ENCODE data around the gene P3H2. TPM values are rescaled to one million over a fixed set of nuclear protein-coding genes. Genes with fewer than 3 reads are reported as not detected.

Gene P3H2
- total RNA-seq, 1 experiment from 2014 or later = 0.76 TPM

- BruUV-seq (replicated peaks) = no TSS peak
- no peak for ATAC-seq
Measured at GRCh38 chr3:189962466-189962865, 158.2 kb downstream of the P3H2 start.

GRCh38 chr3:189961522-189962161 lies 159.1 kb downstream of the P3H2 start:
- TF ChIP-seq SP1 (IDR thresholded peaks at IDR 0.05; ENCODE audit: low read depth) (peak; percentile 82), CTCF (IDR thresholded peaks at IDR 0.05 in 2 of 3, conservative IDR thresholded peaks at IDR 0.05 in 1 of 3; ENCODE audit: borderline replicate concordance in 1 of 3, insufficient read depth in 1 of 3, low read depth in 2 of 3, low read length in 2 of 3) (peak; percentile 80 to 89 (median 86); a peak in 5 of 6 replicates), YY1 (IDR thresholded peaks at IDR 0.05; ENCODE audit: extremely low read depth, insufficient replicate concordance, low read depth, low read length) (peak; percentile 44), EGR1 (IDR thresholded peaks at IDR 0.05; ENCODE audit: low read depth) (no peak), ATF3 (IDR thresholded peaks at IDR 0.05) (no peak), POLR2AphosphoS5 (IDR thresholded peaks at IDR 0.05; ENCODE audit: low read depth, low read length) (no peak), MAX (IDR thresholded peaks at IDR 0.05) (peak; percentile 77), EZH2phosphoT487 (IDR thresholded peaks at IDR 0.05; ENCODE audit: borderline replicate concordance) (no peak), CBX3 (IDR thresholded peaks at IDR 0.05; ENCODE audit: low read depth) (no peak), RAD21 (IDR thresholded peaks at IDR 0.05; ENCODE audit: low read depth) (peak; percentile 91)
- H3K9me3 ChIP-seq (ENCODE audit: control insufficient read depth in 1 of 2, insufficient read depth in 1 of 2, low read depth in 1 of 2, low read length in 2 of 2) = no peaks in the 10 kb centered on the region
- H3K27ac ChIP-seq (ENCODE audit: low read depth, low read length) = no peak overlapping the region
- intact Hi-C loops (cut with micrococcal nuclease) = loop anchor here (1.0 to 2.0 kb wide), 6 partner anchors 55 to 1089 kb away; partner anchors contain the start of gene CLDN1
- H3K36me3 ChIP-seq (ENCODE audit: control insufficient read depth in 1 of 2, insufficient read depth in 2 of 2, low read length in 2 of 2) = no peaks in the 10 kb centered on the region
- CTCF ChIA-PET = interaction anchor here (0.6 to 3.5 kb wide), 27 partner anchors 13 to 1089 kb away, joined by 3 to 28 read pairs (median 4); partner anchors contain the start of gene CLDN1
- H2AFZ ChIP-seq (ENCODE audit: low read depth, low read length, poor library complexity, severe bottlenecking) = peak overlapping the region; percentile 71
- H3K4me2 ChIP-seq (ENCODE audit: low read length) = peak overlapping the region; percentile 56
- ATAC-seq = peak; percentile 66
- H3K4me1 ChIP-seq (ENCODE audit: control insufficient read depth in 1 of 2, insufficient read depth in 2 of 2, low read length in 2 of 2) = peaks cover 3 to 7% of the 10 kb centered on the region in 2 experiments; a peak in 2 of 4 replicates
- BruUV-seq (replicated peaks) = no TSS peak
- H3K9ac ChIP-seq (ENCODE audit: low read length) = peak overlapping the region; percentile 15; the same call in 1 of the 2 replicates
- no peaks in the 10 kb centered on the region for H3K9me2 ChIP-seq (ENCODE audit: insufficient read depth)
- POLR2A ChIA-PET = no interaction called here
- no peak overlapping the region for H3K4me3 ChIP-seq (replicated peaks in 1 of 2; ENCODE audit: low read depth in 1 of 2, low read length in 2 of 2)
- H3K79me2 ChIP-seq (ENCODE audit: insufficient read depth, low read length) = no peaks in the 10 kb centered on the region
- no peaks in the 10 kb centered on the region for H4K20me1 ChIP-seq (ENCODE audit: insufficient read depth)
- H3K27me3 ChIP-seq (ENCODE audit: insufficient read depth, low read length) = no peaks in the 10 kb centered on the region
- RAD21 ChIA-PET (ENCODE audit: low non-redundant PET in 1 of 2, low total read pairs in 2 of 2, uncharacterized antibody in 2 of 2, unreplicated experiment in 2 of 2) = interaction anchor here (0.6 to 1.2 kb wide), 5 partner anchors 423 to 842 kb away, joined by 3 to 5 read pairs (median 3); no protein-coding TSS in a partner anchor
- DNase-seq (ENCODE audit: low read depth, low spot score) = peak; percentile 75

More at GRCh38 chr3:189962466-189962865, 158.2 kb downstream of the P3H2 start:
- Histone ChIP-seq H2AFZ (ENCODE audit: low read depth, low read length, poor library complexity, severe bottlenecking) (no peak overlapping the region), H3K4me1 (ENCODE audit: control insufficient read depth in 1 of 2, insufficient read depth in 2 of 2, low read length in 2 of 2) (peaks cover 3 to 7% of the 10 kb centered on the region in 2 experiments; a peak in 2 of 4 replicates), H3K4me2 (ENCODE audit: low read length) (no peak overlapping the region), H3K36me3 (ENCODE audit: control insufficient read depth in 1 of 2, insufficient read depth in 2 of 2, low read length in 2 of 2) (no peaks in the 10 kb centered on the region), H3K9ac (ENCODE audit: low read length) (no peak overlapping the region), H3K79me2 (ENCODE audit: insufficient read depth, low read length) (no peaks in the 10 kb centered on the region), H3K9me3 (ENCODE audit: control insufficient read depth in 1 of 2, insufficient read depth in 1 of 2, low read depth in 1 of 2, low read length in 2 of 2) (no peaks in the 10 kb centered on the region), H3K4me3 (replicated peaks in 1 of 2; ENCODE audit: low read depth in 1 of 2, low read length in 2 of 2) (no peak overlapping the region), H3K27ac (ENCODE audit: low read depth, low read length) (no peak overlapping the region), H4K20me1 (ENCODE audit: insufficient read depth) (no peaks in the 10 kb centered on the region), H3K27me3 (ENCODE audit: insufficient read depth, low read length) (no peaks in the 10 kb centered on the region), H3K9me2 (ENCODE audit: insufficient read depth) (no peaks in the 10 kb centered on the region)
- intact Hi-C loops (cut with micrococcal nuclease) = no loop called here
- no peak for DNase-seq (ENCODE audit: low read depth, low spot score)
- CTCF ChIA-PET = interaction anchor here (1.8 to 3.5 kb wide), 6 partner anchors 262 to 734 kb away, joined by 5 to 28 read pairs (median 12); partner anchors contain the start of gene CLDN1
- RAD21 ChIA-PET (ENCODE audit: low non-redundant PET in 1 of 2, low total read pairs in 2 of 2, uncharacterized antibody in 2 of 2, unreplicated experiment in 2 of 2) = no interaction called here
- POLR2A ChIA-PET = no interaction called here
- no peak for TF ChIP-seq TCF7L2 (IDR thresholded peaks at IDR 0.05; ENCODE audit: borderline replicate concordance, extremely low read depth, insufficient read depth, insufficient read length)
- TF ChIP-seq ZNF274 (IDR thresholded peaks at IDR 0.05; ENCODE audit: low read depth, low read length) = no peak
- TF ChIP-seq FOSL1 (IDR thresholded peaks at IDR 0.05; ENCODE audit: low read depth) = no peak
- no peak for TF ChIP-seq ELF1 (IDR thresholded peaks at IDR 0.05; ENCODE audit: borderline replicate concordance, low read depth)
- no peak for TF ChIP-seq CEBPB (IDR thresholded peaks at IDR 0.05; ENCODE audit: low read depth)

Measured in HCT116 (cell line).